ENCODE measurements around the gene RIC3. TPM values are rescaled to one million over a fixed set of nuclear protein-coding genes. Genes with fewer than 3 reads are reported as not detected.

The RIC3 gene
- total RNA-seq, 1 experiment from 2014 or later = not detected

DNA sequence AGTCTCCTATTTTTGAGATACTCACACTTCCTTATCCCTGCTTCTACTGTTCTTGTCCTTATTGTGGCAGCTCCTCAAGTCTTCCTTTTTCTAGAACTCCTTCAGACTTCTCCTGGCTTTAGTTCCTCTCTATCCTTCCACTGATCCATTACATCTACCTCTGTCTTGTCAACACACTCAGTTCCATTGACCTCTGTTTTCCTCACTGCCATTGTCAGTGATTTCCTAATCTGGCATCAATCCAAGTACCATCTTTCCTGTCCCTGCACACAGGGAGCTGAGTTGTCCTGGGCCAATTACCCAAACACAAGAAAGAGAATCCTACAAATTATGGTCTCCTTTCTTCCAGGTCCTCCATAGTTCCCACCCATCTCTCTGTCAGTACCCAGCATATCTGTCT is 27.9 kb upstream of the RIC3 start:
- CTCF ChIA-PET = no interaction called here
- Histone ChIP-seq H3K4me3 (ENCODE audit: low read depth, low read length, poor library complexity, severe bottlenecking) (no peak overlapping the region), H3K27me3 (replicated peaks; ENCODE audit: insufficient read depth, low read depth, low read length, poor library complexity) (peaks cover 20% of the 10 kb centered on the region), H3K4me1 (ENCODE audit: insufficient read depth, low read length, poor library complexity, severe bottlenecking) (no peaks in the 10 kb centered on the region), H3K9me3 (ENCODE audit: low read depth, low read length, poor library complexity, severe bottlenecking) (no peaks in the 10 kb centered on the region), H3K27ac (ENCODE audit: low read depth, low read length, poor library complexity, severe bottlenecking) (no peak overlapping the region), H3K36me3 (ENCODE audit: insufficient read depth, low read length, poor library complexity, severe bottlenecking) (no peaks in the 10 kb centered on the region)
- POLR2A ChIA-PET (ENCODE audit: low non-redundant PET) = no interaction called here
- no TSS peak for BruUV-seq (replicated peaks)
- no peak for DNase-seq (ENCODE audit: low spot score)
- intact Hi-C loops (cut with micrococcal nuclease; ENCODE audit: unreplicated experiment) = no loop called here
- no peak for TF ChIP-seq EZH2 (IDR thresholded peaks at IDR 0.05; ENCODE audit: borderline replicate concordance, low read depth, low read length, poor library complexity, severe bottlenecking)
- TF ChIP-seq, protein P1, sequence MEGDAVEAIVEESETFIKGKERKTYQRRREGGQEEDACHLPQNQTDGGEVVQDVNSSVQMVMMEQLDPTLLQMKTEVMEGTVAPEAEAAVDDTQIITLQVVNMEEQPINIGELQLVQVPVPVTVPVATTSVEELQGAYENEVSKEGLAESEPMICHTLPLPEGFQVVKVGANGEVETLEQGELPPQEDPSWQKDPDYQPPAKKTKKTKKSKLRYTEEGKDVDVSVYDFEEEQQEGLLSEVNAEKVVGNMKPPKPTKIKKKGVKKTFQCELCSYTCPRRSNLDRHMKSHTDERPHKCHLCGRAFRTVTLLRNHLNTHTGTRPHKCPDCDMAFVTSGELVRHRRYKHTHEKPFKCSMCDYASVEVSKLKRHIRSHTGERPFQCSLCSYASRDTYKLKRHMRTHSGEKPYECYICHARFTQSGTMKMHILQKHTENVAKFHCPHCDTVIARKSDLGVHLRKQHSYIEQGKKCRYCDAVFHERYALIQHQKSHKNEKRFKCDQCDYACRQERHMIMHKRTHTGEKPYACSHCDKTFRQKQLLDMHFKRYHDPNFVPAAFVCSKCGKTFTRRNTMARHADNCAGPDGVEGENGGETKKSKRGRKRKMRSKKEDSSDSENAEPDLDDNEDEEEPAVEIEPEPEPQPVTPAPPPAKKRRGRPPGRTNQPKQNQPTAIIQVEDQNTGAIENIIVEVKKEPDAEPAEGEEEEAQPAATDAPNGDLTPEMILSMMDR (conservative IDR thresholded peaks at IDR 0.05; ENCODE audit: low read depth, low read length) = no peak

DNA sequence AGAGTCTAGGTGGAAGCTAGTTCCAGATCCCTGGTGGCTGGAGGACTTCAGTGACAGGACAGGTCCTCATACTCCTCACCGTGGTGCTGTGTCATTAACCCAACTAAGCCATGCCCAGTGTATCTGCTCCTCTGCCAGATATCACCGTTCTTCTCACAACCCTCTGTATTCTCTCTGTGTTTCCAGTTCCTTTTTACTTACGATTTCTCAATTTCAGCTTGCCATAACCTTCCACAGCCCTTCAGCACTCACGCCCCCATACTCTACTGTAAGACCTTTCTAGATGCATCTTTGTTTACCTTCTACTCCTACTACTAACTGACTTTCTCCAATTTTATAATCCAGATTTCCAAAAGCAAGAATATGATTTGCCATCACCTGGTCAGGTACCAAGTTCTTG is 26.1 kb upstream of the RIC3 start:
- Histone ChIP-seq H3K9me3 (ENCODE audit: low read depth, low read length, poor library complexity, severe bottlenecking) (no peaks in the 10 kb centered on the region), H3K27me3 (replicated peaks; ENCODE audit: insufficient read depth, low read depth, low read length, poor library complexity) (peaks cover 18% of the 10 kb centered on the region), H3K4me3 (ENCODE audit: low read depth, low read length, poor library complexity, severe bottlenecking) (no peak overlapping the region), H3K27ac (ENCODE audit: low read depth, low read length, poor library complexity, severe bottlenecking) (no peak overlapping the region), H3K4me1 (ENCODE audit: insufficient read depth, low read length, poor library complexity, severe bottlenecking) (no peaks in the 10 kb centered on the region), H3K36me3 (ENCODE audit: insufficient read depth, low read length, poor library complexity, severe bottlenecking) (no peaks in the 10 kb centered on the region)
- no TSS peak for BruUV-seq (replicated peaks)
- CTCF ChIA-PET = no interaction called here
- intact Hi-C loops (cut with micrococcal nuclease; ENCODE audit: unreplicated experiment) = no loop called here
- POLR2A ChIA-PET (ENCODE audit: low non-redundant PET) = no interaction called here
- TF ChIP-seq, protein P1 (conservative IDR thresholded peaks at IDR 0.05; ENCODE audit: low read depth, low read length) = no peak
- no peak for TF ChIP-seq EZH2 (IDR thresholded peaks at IDR 0.05; ENCODE audit: borderline replicate concordance, low read depth, low read length, poor library complexity, severe bottlenecking)
- DNase-seq (ENCODE audit: low spot score) = no peak

DNA sequence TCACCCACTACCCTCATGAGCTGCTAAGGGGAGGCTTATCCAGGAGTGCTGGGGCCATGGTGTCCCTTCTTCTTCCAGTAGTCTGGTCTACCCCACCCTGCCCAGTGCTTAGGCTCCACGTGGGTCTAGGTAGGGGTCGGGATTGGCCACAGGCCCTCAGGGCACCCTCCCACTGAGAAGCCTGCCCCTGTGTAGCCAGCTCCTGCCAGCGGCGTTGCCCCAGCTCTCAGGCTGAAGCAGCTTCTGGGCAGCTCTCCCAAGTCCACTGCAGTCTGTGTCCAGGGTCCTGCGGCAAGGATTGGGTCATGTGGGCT is 24.0 kb upstream of the RIC3 start:
- Histone ChIP-seq H3K36me3 (ENCODE audit: insufficient read depth, low read length, poor library complexity, severe bottlenecking) (no peaks in the 10 kb centered on the region), H3K4me1 (ENCODE audit: insufficient read depth, low read length, poor library complexity, severe bottlenecking) (no peaks in the 10 kb centered on the region), H3K27ac (ENCODE audit: low read depth, low read length, poor library complexity, severe bottlenecking) (no peak overlapping the region), H3K27me3 (replicated peaks; ENCODE audit: insufficient read depth, low read depth, low read length, poor library complexity) (peaks cover 13% of the 10 kb centered on the region), H3K4me3 (ENCODE audit: low read depth, low read length, poor library complexity, severe bottlenecking) (no peak overlapping the region), H3K9me3 (ENCODE audit: low read depth, low read length, poor library complexity, severe bottlenecking) (no peaks in the 10 kb centered on the region)
- DNase-seq (ENCODE audit: low spot score) = no peak
- ChIA-PET POLR2A (ENCODE audit: low non-redundant PET) (no interaction called here), CTCF (no interaction called here)
- no peak for TF ChIP-seq EZH2 (IDR thresholded peaks at IDR 0.05; ENCODE audit: borderline replicate concordance, low read depth, low read length, poor library complexity, severe bottlenecking)
- TF ChIP-seq, protein P1 (conservative IDR thresholded peaks at IDR 0.05; ENCODE audit: low read depth, low read length) = no peak
- intact Hi-C loops (cut with micrococcal nuclease; ENCODE audit: unreplicated experiment) = loop anchor here (1.0 kb wide), 1 partner anchor 373 kb away; no protein-coding TSS in a partner anchor
- BruUV-seq (replicated peaks) = no TSS peak
